Caco-2 (cell line): ENCODE measurements around the gene WDR77. TPM values are rescaled to one million over a fixed set of nuclear protein-coding genes. Genes with fewer than 3 reads are reported as not detected.

Source experiments
- BruUV-seq: library from RNA; stranded (reverse); fragments of 400-500 nt; replicated peaks from 2 replicates; lab custom pipeline; 2021; lab: Mats Ljungman, UMichigan
- CTCF ChIA-PET: fragments of 300-600 bp; sonication (Branson Sonifier 250); formaldehyde crosslinking; loops from one replicate; lab custom pipeline; 2022; ENCODE audit warnings: antibody characterized with exemption; lab: Charles Lee
- POLR2A ChIA-PET: fragments of 300-600 bp; sonication (Branson Sonifier 250); formaldehyde crosslinking; loops from one replicate; lab custom pipeline; 2022; ENCODE audit warnings: antibody characterized with exemption; lab: Charles Lee
- DNase-seq, 2 experiments: peaks; one replicate each; pipeline versions ENCODE4 v3.0.0 to v3.0.0-alpha.2; 2020 to 2022
- H3K27me3 ChIP-seq: replicated peaks from 2 replicates; pipeline ENCODE4 v1.6.0; 2011; ENCODE audit warnings: low read length; ENCODE audit not compliant: control insufficient read depth, insufficient read depth
- H3K36me3 ChIP-seq: 2 replicates; pipeline ENCODE4 v1.5.1; 2011; ENCODE audit warnings: low read length; ENCODE audit not compliant: control insufficient read depth, insufficient read depth
- H3K4me1 ChIP-seq: fragments of 250-450 bp; sonication (Bioruptor Pico); 2 replicates; pipeline ENCODE4 v1.5.1; 2020; ENCODE audit warnings: mild to moderate bottlenecking
- H3K4me3 ChIP-seq: 2 replicates; pipeline ENCODE4 v1.5.1; 2011; ENCODE audit warnings: low read depth, mild to moderate bottlenecking, control low read depth, low read length
- H3K9me3 ChIP-seq: fragments of 250-450 bp; sonication (Bioruptor Pico); 2 replicates; pipeline ENCODE4 v1.5.1; 2020; ENCODE audit warnings: mild to moderate bottlenecking, moderate library complexity
- H3K27ac Mint-ChIP-seq: one replicate; pipeline ENCODE4 v1.8.0; 2022; ENCODE audit warnings: mixed read lengths; ENCODE audit not compliant: unreplicated experiment
- H3K27me3 Mint-ChIP-seq: one replicate; pipeline ENCODE4 v1.8.0; 2022; ENCODE audit warnings: mixed read lengths; ENCODE audit not compliant: insufficient read depth, unreplicated experiment
- H3K36me3 Mint-ChIP-seq: one replicate; pipeline ENCODE4 v1.8.0; 2022; ENCODE audit warnings: mild to moderate bottlenecking, mixed read lengths; ENCODE audit not compliant: insufficient read depth, unreplicated experiment
- H3K4me1 Mint-ChIP-seq: one replicate; pipeline ENCODE4 v1.8.0; 2022; ENCODE audit warnings: low read depth, mixed read lengths; ENCODE audit not compliant: unreplicated experiment
- H3K4me3 Mint-ChIP-seq: one replicate; pipeline ENCODE4 v1.8.0; 2022; ENCODE audit warnings: mild to moderate bottlenecking, moderate library complexity, mixed read lengths; ENCODE audit not compliant: unreplicated experiment
- H3K9me3 Mint-ChIP-seq: one replicate; pipeline ENCODE4 v1.8.0; 2022; ENCODE audit warnings: mixed read lengths; ENCODE audit not compliant: unreplicated experiment
- CTCF ChIP-seq, 2 experiments: fragments of 200-600 bp in 1 of 2; IDR thresholded peaks; 1 replicate in 1 of 2; 2 replicates in 1 of 2; pipeline versions ENCODE4 v1.5.1 to v1.8.0; 2011 to 2022; ENCODE audit warnings: antibody characterized with exemption in 1 of 2, control low read depth in 1 of 2, inconsistent platforms in 1 of 2, low read depth in 1 of 2, low read length in 1 of 2, mild to moderate bottlenecking in 1 of 2, moderate library complexity in 1 of 2; ENCODE audit not compliant: insufficient read depth in 1 of 2, severe bottlenecking in 1 of 2, unreplicated experiment in 1 of 2
- intact Hi-C: fragments of 100-400 bp; cut with micrococcal nuclease; formaldehyde crosslinking; loops from one replicate; pipeline ENCODE4 v1.10.0; 2022; ENCODE audit not compliant: unreplicated experiment
- total RNA-seq: library from RNA; stranded (reverse); gene quantifications from 2 replicates; pipeline ENCODE4 v1.2.3, GENCODE V29; 2022

Gene WDR77
- total RNA-seq, 1 experiment from 2014 or later = 31.9 TPM

- intact Hi-C loops = no loop called here
- no peak overlapping the region for H3K4me3 Mint-ChIP-seq
- no peaks in the 10 kb centered on the region for H3K27me3 Mint-ChIP-seq
- H3K9me3 Mint-ChIP-seq = no peaks in the 10 kb centered on the region
- peaks cover 4% of the 10 kb centered on the region; the same call in 1 of the 2 replicates for H3K4me1 ChIP-seq
- ChIA-PET POLR2A (no interaction called here), CTCF (no interaction called here)
- peaks cover 6% of the 10 kb centered on the region for H3K4me1 Mint-ChIP-seq
- H3K36me3 ChIP-seq = no peaks in the 10 kb centered on the region
- H3K27me3 ChIP-seq = no peaks in the 10 kb centered on the region
- no peaks in the 10 kb centered on the region for H3K36me3 Mint-ChIP-seq
- BruUV-seq = no TSS peak
- no peak overlapping the region for H3K4me3 ChIP-seq
- no peak overlapping the region for H3K27ac Mint-ChIP-seq
- H3K9me3 ChIP-seq = no peaks in the 10 kb centered on the region
- no peak for DNase-seq
- TF ChIP-seq CTCF (IDR thresholded peaks at IDR 0.05; ENCODE audit: insufficient read depth in 1 of 2, low read depth in 1 of 2, low read length in 1 of 2, severe bottlenecking in 1 of 2, unreplicated experiment in 1 of 2) = no peak
These were observed 19.7 kb upstream of the WDR77 start for GRCh38 chr1:111468717-111469100.

- H3K4me1 Mint-ChIP-seq = peaks cover 12% of the 10 kb centered on the region
- intact Hi-C loops = no loop called here
These were observed 19.0 kb upstream of the WDR77 start for GRCh38 chr1:111467865-111468716.

GRCh38 chr1:111466480-111466879 lies 17.4 kb upstream of the WDR77 start:
- TF ChIP-seq CTCF (IDR thresholded peaks at IDR 0.05; ENCODE audit: insufficient read depth in 1 of 2, low read depth in 1 of 2, low read length in 1 of 2, severe bottlenecking in 1 of 2, unreplicated experiment in 1 of 2) = no peak
- no peak overlapping the region for H3K4me3 ChIP-seq
- no peak for DNase-seq
- Mint-ChIP-seq H3K9me3 (no peaks in the 10 kb centered on the region), H3K36me3 (no peaks in the 10 kb centered on the region), H3K27me3 (no peaks in the 10 kb centered on the region), H3K4me3 (no peak overlapping the region), H3K27ac (no peak overlapping the region), H3K4me1 (peaks cover 14% of the 10 kb centered on the region)
- no peaks in the 10 kb centered on the region for H3K9me3 ChIP-seq
- CTCF ChIA-PET = no interaction called here
- intact Hi-C loops = no loop called here
- no peaks in the 10 kb centered on the region for H3K27me3 ChIP-seq
- H3K4me1 ChIP-seq = peaks cover 4% of the 10 kb centered on the region; the same call in 1 of the 2 replicates
- POLR2A ChIA-PET = no interaction called here
- H3K36me3 ChIP-seq = no peaks in the 10 kb centered on the region
- BruUV-seq = no TSS peak

More at GRCh38 chr1:111467865-111468716, 19.0 kb upstream of the WDR77 start:
- no peaks in the 10 kb centered on the region for H3K9me3 ChIP-seq
- H3K4me1 ChIP-seq = peaks cover 4% of the 10 kb centered on the region; the same call in 1 of the 2 replicates
- H3K27me3 Mint-ChIP-seq = no peaks in the 10 kb centered on the region
- H3K4me3 Mint-ChIP-seq = no peak overlapping the region
- no peak overlapping the region for H3K27ac Mint-ChIP-seq
- no peak for DNase-seq
- no peak overlapping the region for H3K4me3 ChIP-seq
- no peak for TF ChIP-seq CTCF (IDR thresholded peaks at IDR 0.05; ENCODE audit: insufficient read depth in 1 of 2, low read depth in 1 of 2, low read length in 1 of 2, severe bottlenecking in 1 of 2, unreplicated experiment in 1 of 2)
- H3K9me3 Mint-ChIP-seq = no peaks in the 10 kb centered on the region
- POLR2A ChIA-PET = no interaction called here
- H3K36me3 ChIP-seq = no peaks in the 10 kb centered on the region
- CTCF ChIA-PET = no interaction called here
- no peaks in the 10 kb centered on the region for H3K36me3 Mint-ChIP-seq
- BruUV-seq = no TSS peak
- H3K27me3 ChIP-seq = no peaks in the 10 kb centered on the region
